ENCODE measurements around the gene ADARB2.

DNA sequence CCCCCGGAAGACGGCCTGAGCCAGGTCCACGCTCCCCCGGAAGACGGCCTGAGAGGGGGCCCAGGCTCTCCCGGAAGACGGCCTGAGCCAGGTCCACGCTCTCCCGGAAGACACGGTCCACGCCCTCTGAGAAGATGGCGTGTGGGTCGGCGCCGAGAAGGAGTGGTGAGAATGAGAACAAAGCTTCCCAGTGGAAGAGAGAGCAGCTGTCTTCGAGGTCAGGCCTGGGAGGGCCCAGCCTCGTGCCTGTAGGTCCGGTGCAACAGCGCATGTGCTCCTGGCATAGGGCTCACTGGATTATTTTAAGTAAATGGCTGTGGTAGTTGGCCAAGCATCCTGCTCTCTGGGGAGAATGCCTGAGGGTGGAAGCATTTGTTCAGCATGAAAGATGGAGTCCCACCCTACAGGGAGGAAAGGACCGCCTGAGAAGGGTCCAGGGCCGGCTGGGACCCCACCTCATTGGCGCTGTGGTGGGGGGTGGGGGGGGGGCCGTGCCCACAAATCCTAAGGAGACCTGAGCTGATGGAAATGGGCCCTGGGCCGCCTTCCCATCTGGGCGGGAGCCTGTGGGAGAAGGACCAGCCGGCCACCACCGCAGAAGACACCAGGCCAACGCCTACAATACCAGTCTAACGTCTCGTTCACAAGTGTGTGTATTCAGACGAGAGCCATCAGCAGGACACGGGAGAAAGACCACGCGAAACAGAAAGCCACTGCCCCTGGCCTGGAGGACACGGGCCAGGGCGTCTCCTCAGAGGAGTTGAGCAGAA lies 471.1 kb downstream of the ADARB2 start:
- TF ChIP-seq, protein P1, sequence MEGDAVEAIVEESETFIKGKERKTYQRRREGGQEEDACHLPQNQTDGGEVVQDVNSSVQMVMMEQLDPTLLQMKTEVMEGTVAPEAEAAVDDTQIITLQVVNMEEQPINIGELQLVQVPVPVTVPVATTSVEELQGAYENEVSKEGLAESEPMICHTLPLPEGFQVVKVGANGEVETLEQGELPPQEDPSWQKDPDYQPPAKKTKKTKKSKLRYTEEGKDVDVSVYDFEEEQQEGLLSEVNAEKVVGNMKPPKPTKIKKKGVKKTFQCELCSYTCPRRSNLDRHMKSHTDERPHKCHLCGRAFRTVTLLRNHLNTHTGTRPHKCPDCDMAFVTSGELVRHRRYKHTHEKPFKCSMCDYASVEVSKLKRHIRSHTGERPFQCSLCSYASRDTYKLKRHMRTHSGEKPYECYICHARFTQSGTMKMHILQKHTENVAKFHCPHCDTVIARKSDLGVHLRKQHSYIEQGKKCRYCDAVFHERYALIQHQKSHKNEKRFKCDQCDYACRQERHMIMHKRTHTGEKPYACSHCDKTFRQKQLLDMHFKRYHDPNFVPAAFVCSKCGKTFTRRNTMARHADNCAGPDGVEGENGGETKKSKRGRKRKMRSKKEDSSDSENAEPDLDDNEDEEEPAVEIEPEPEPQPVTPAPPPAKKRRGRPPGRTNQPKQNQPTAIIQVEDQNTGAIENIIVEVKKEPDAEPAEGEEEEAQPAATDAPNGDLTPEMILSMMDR (IDR thresholded peaks at IDR 0.05): no peak
- TF ChIP-seq EP300 (IDR thresholded peaks at IDR 0.05; ENCODE audit: borderline replicate concordance in 1 of 2, low read depth in 1 of 2, low read length in 1 of 2) (no peak), MEF2A (IDR thresholded peaks at IDR 0.05; ENCODE audit: borderline replicate concordance, low read depth) (no peak), RAD21 (IDR thresholded peaks at IDR 0.05; ENCODE audit: low read length) (no peak), EZH2phosphoT487 (IDR thresholded peaks at IDR 0.05; ENCODE audit: borderline replicate concordance, low read depth) (no peak), POLR2AphosphoS5 (IDR thresholded peaks at IDR 0.05; ENCODE audit: low read depth, low read length) (no peak), JUND (IDR thresholded peaks at IDR 0.05) (no peak), TEAD4 (IDR thresholded peaks at IDR 0.05; ENCODE audit: borderline replicate concordance, insufficient read depth) (no peak), FOXM1 (IDR thresholded peaks at IDR 0.05; ENCODE audit: low read depth) (no peak)
- TF ChIP-seq, protein P2, sequence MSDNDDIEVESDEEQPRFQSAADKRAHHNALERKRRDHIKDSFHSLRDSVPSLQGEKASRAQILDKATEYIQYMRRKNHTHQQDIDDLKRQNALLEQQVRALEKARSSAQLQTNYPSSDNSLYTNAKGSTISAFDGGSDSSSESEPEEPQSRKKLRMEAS (IDR thresholded peaks at IDR 0.05; ENCODE audit: low read depth): no peak
- TF ChIP-seq, protein P3, sequence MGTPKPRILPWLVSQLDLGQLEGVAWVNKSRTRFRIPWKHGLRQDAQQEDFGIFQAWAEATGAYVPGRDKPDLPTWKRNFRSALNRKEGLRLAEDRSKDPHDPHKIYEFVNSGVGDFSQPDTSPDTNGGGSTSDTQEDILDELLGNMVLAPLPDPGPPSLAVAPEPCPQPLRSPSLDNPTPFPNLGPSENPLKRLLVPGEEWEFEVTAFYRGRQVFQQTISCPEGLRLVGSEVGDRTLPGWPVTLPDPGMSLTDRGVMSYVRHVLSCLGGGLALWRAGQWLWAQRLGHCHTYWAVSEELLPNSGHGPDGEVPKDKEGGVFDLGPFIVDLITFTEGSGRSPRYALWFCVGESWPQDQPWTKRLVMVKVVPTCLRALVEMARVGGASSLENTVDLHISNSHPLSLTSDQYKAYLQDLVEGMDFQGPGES (IDR thresholded peaks at IDR 0.05; ENCODE audit: low read depth, low read length): no peak
- TF ChIP-seq, protein P4, sequence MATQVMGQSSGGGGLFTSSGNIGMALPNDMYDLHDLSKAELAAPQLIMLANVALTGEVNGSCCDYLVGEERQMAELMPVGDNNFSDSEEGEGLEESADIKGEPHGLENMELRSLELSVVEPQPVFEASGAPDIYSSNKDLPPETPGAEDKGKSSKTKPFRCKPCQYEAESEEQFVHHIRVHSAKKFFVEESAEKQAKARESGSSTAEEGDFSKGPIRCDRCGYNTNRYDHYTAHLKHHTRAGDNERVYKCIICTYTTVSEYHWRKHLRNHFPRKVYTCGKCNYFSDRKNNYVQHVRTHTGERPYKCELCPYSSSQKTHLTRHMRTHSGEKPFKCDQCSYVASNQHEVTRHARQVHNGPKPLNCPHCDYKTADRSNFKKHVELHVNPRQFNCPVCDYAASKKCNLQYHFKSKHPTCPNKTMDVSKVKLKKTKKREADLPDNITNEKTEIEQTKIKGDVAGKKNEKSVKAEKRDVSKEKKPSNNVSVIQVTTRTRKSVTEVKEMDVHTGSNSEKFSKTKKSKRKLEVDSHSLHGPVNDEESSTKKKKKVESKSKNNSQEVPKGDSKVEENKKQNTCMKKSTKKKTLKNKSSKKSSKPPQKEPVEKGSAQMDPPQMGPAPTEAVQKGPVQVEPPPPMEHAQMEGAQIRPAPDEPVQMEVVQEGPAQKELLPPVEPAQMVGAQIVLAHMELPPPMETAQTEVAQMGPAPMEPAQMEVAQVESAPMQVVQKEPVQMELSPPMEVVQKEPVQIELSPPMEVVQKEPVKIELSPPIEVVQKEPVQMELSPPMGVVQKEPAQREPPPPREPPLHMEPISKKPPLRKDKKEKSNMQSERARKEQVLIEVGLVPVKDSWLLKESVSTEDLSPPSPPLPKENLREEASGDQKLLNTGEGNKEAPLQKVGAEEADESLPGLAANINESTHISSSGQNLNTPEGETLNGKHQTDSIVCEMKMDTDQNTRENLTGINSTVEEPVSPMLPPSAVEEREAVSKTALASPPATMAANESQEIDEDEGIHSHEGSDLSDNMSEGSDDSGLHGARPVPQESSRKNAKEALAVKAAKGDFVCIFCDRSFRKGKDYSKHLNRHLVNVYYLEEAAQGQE (IDR thresholded peaks at IDR 0.05; ENCODE audit: low read depth, low read length): no peak
- TF ChIP-seq, protein P5, sequence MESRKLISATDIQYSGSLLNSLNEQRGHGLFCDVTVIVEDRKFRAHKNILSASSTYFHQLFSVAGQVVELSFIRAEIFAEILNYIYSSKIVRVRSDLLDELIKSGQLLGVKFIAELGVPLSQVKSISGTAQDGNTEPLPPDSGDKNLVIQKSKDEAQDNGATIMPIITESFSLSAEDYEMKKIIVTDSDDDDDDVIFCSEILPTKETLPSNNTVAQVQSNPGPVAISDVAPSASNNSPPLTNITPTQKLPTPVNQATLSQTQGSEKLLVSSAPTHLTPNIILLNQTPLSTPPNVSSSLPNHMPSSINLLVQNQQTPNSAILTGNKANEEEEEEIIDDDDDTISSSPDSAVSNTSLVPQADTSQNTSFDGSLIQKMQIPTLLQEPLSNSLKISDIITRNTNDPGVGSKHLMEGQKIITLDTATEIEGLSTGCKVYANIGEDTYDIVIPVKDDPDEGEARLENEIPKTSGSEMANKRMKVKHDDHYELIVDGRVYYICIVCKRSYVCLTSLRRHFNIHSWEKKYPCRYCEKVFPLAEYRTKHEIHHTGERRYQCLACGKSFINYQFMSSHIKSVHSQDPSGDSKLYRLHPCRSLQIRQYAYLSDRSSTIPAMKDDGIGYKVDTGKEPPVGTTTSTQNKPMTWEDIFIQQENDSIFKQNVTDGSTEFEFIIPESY (IDR thresholded peaks at IDR 0.05; ENCODE audit: borderline replicate concordance, low read depth): no peak
